Hepatocyte (in vitro differentiated cells): ENCODE results near the gene PER2. TPM values are rescaled to one million over a fixed set of nuclear protein-coding genes. Genes with fewer than 3 reads are reported as not detected.

Experiments used
- DNase-seq: peaks from one replicate; pipeline ENCODE4 v3.0.0-alpha.2; 2016; ENCODE audit warnings: low spot score
- H2AFZ ChIP-seq: fragments of 200-600 bp; sonication (generic); 2 replicates; pipeline ENCODE4 v1.6.0; 2016; ENCODE audit warnings: antibody characterized with exemption, mild to moderate bottlenecking
- H3K27ac ChIP-seq: fragments of 200-600 bp; sonication (generic); 2 replicates; pipeline ENCODE4 v1.5.1; 2016; ENCODE audit warnings: mild to moderate bottlenecking
- H3K27me3 ChIP-seq: fragments of 200-600 bp; sonication (generic); 2 replicates; pipeline ENCODE4 v1.6.1; 2016
- H3K36me3 ChIP-seq: fragments of 200-600 bp; sonication (generic); replicated peaks from 2 replicates; pipeline ENCODE4 v1.5.1; 2016; ENCODE audit warnings: low read depth; ENCODE audit not compliant: insufficient read depth
- H3K4me1 ChIP-seq: fragments of 200-600 bp; sonication (generic); 2 replicates; pipeline ENCODE4 v1.5.1; 2016; ENCODE audit warnings: mild to moderate bottlenecking, moderate library complexity; ENCODE audit not compliant: insufficient read depth
- H3K4me2 ChIP-seq: fragments of 200-600 bp; sonication (generic); 2 replicates; pipeline ENCODE4 v1.6.0; 2016
- H3K4me3 ChIP-seq: fragments of 200-600 bp; sonication (generic); 2 replicates; pipeline ENCODE4 v1.5.1; 2016; ENCODE audit warnings: mild to moderate bottlenecking
- H3K79me2 ChIP-seq: fragments of 200-600 bp; sonication (generic); 2 replicates; pipeline ENCODE4 v1.6.0; 2017; ENCODE audit warnings: mild to moderate bottlenecking
- H3K9me2 ChIP-seq: fragments of 200-600 bp; sonication (generic); replicated peaks from 2 replicates; pipeline ENCODE4 v1.6.0; 2017; ENCODE audit warnings: mild to moderate bottlenecking; ENCODE audit not compliant: insufficient read depth
- H3K9me3 ChIP-seq: fragments of 200-600 bp; sonication (generic); 2 replicates; pipeline ENCODE4 v1.5.1; 2016; ENCODE audit warnings: low read depth, mild to moderate bottlenecking
- H4K20me1 ChIP-seq: fragments of 200-600 bp; sonication (generic); 2 replicates; pipeline ENCODE4 v1.6.0; 2016; ENCODE audit warnings: mild to moderate bottlenecking; ENCODE audit not compliant: insufficient read depth, poor library complexity, severe bottlenecking
- EZH2 ChIP-seq: fragments of 200-600 bp; sonication (generic); IDR thresholded peaks from 2 replicates; pipeline ENCODE4 v1.6.1; 2016; ENCODE audit warnings: antibody characterized with exemption, mild to moderate bottlenecking, borderline replicate concordance
- EZH2phosphoT487 ChIP-seq: fragments of 200-600 bp; sonication (generic); IDR thresholded peaks from one replicate; pipeline ENCODE4 v1.6.1; 2018; ENCODE audit warnings: antibody characterized with exemption, mild to moderate bottlenecking, low read depth, moderate library complexity; ENCODE audit not compliant: unreplicated experiment, severe bottlenecking
- WGBS: methylation state at CpG from one replicate; pipeline ENCODE4 v1.1.6; 2016; ENCODE audit warnings: low lambda C conversion rate; ENCODE audit errors: missing lambda C conversion rate; 5-methylcytosine and 5-hydroxymethylcytosine counted together
- polyA plus RNA-seq: library from polyadenylated mRNA; unstranded; fragments of >200 nt; fragmentation: Nextera tagmentation; extraction: Ambion mirVana; gene quantifications from 2 replicates; pipeline ENCODE4 v1.2.1, GENCODE V29; 2016
- total RNA-seq: library from RNA; depleted of rRNA; stranded (reverse); fragments of >200 nt; gene quantifications from 2 replicates; pipeline ENCODE4 v1.2.3, GENCODE V29; 2014
- TF ChIP-seq, protein P1 (sequence below): fragments of 200-600 bp; sonication (generic); IDR thresholded peaks from 2 replicates; pipeline ENCODE4 v1.5.1; 2016; ENCODE audit warnings: antibody characterized with exemption, mild to moderate bottlenecking; ENCODE audit not compliant: poor library complexity

PER2 gene
- total and polyA plus RNA-seq, 2 experiments from 2014 or later, result 6.0 to 8.9 TPM

DNA sequence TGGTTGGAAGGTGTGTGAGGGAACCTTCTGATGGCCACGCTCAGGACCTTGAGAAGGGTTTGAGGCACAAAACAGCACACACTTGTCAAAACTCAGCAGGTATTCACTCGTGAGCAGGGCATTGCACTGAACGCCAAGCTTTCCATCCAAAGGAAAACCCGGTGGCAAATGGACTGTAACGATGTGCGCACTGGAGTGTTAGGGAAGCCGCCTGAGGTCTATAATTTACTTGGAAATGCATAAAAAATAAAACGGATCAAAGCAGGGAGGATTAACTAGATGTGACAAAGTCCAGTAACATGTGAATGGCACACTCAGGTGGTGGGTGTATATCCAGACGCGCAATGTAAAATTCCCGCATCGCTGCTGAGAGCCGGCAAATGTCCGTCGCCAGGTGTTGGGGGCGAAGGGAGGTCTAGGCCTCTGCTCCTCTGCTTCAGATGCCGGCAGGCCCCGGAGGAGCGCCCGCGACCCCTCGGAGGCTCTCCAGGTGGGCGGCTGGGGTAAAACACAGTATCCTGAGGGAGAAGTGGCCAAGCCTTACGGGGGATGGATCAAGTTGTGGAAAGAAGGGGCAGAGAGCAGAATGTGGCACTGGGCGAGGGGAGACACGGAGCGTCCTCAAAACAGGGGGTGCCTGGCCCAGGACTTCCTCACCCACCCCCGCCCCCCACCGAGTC lies 63.9 kb downstream of the PER2 start:
- TF ChIP-seq, protein P1, sequence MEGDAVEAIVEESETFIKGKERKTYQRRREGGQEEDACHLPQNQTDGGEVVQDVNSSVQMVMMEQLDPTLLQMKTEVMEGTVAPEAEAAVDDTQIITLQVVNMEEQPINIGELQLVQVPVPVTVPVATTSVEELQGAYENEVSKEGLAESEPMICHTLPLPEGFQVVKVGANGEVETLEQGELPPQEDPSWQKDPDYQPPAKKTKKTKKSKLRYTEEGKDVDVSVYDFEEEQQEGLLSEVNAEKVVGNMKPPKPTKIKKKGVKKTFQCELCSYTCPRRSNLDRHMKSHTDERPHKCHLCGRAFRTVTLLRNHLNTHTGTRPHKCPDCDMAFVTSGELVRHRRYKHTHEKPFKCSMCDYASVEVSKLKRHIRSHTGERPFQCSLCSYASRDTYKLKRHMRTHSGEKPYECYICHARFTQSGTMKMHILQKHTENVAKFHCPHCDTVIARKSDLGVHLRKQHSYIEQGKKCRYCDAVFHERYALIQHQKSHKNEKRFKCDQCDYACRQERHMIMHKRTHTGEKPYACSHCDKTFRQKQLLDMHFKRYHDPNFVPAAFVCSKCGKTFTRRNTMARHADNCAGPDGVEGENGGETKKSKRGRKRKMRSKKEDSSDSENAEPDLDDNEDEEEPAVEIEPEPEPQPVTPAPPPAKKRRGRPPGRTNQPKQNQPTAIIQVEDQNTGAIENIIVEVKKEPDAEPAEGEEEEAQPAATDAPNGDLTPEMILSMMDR, result no peak
- no peak for TF ChIP-seq EZH2
- no peak for TF ChIP-seq EZH2phosphoT487
- 96% methylated on average over 29 of the region's 29 CpGs for WGBS
- DNase-seq, result no peak
- no peaks in the 10 kb centered on the region for H3K9me2 ChIP-seq
- H3K4me1 ChIP-seq, result peaks cover 5% of the 10 kb centered on the region
- no peaks in the 10 kb centered on the region for H3K27me3 ChIP-seq
- no peaks in the 10 kb centered on the region for H4K20me1 ChIP-seq
- no peak overlapping the region for H3K27ac ChIP-seq
- no peak overlapping the region for H3K4me3 ChIP-seq
- no peaks in the 10 kb centered on the region for H3K79me2 ChIP-seq
- no peak overlapping the region for H3K4me2 ChIP-seq
- H2AFZ ChIP-seq, result no peak overlapping the region
- no peaks in the 10 kb centered on the region for H3K36me3 ChIP-seq
- no peaks in the 10 kb centered on the region for H3K9me3 ChIP-seq

DNA sequence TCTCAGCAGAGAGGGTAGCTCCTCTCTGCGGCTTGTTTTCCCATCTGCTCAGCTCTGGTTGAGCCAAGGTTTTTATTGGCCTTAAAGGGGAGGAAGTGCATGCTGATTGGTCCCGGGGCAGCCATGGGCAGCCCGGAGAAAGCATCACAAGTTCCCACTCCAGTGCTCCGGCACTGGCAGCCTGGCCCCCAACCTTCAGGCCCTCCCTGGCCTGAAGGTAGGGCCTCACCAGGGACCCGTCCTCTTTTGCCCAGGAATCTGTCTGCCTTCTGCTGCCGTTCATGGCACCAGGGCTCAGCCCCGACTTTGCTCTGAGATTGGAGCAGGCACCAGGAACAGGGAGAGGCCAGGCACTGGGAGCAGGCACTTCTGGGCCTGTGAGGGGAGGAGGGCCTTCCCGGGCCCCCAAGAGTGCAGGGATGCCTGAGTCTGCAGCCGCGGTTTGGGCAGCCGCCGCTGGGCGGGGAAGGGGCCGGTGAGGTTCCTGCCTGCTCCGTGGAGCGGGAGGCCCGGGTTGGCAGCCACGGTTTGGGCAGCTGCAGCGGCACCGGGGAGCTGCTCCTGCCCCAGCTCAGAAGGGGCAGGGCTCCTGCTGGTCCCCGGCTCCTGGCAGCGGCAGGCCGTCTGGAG lies 67.4 kb downstream of the PER2 start:
- H3K4me1 ChIP-seq, result no peaks in the 10 kb centered on the region
- H3K36me3 ChIP-seq, result no peaks in the 10 kb centered on the region
- H3K9me3 ChIP-seq, result no peaks in the 10 kb centered on the region
- H4K20me1 ChIP-seq, result no peaks in the 10 kb centered on the region
- no peak overlapping the region for H3K4me3 ChIP-seq
- H2AFZ ChIP-seq, result no peak overlapping the region
- WGBS, result 91% methylated on average over 23 of the region's 23 CpGs
- no peaks in the 10 kb centered on the region for H3K27me3 ChIP-seq
- no peak for DNase-seq
- no peaks in the 10 kb centered on the region for H3K9me2 ChIP-seq
- no peaks in the 10 kb centered on the region for H3K79me2 ChIP-seq
- H3K27ac ChIP-seq, result no peak overlapping the region
- no peak overlapping the region for H3K4me2 ChIP-seq
- TF ChIP-seq EZH2 (no peak), EZH2phosphoT487 (no peak)
- TF ChIP-seq, protein P1, result no peak

DNA sequence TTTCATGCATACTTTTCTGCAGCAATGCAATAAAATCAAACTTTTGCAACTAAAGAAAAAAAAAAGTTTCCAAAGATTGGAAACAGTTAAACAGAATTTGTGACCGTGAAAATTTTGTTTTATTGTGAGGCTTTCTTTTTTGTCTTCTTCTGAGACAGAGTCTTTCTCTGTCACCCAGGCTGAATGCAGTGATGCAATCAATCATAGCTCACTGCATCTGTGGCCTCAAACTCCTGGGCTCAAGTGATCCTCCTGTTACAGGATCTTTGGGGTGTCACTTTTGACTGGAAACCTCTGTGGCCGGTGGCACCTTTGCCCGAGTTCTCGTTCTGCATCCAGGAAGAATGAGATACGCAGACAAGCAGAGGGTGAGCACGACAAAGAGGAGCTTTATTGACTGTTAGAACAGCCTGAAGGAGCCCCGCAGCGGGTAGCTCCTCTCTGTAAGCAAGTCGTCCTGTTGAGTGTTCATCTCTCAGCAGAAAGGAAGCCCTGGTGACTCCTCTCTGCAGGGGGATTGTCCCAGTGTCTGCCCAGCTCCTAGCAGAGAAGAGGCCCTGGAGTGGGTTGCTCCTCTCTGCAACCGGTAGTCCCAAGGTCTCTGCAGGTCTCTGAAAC lies 68.0 kb downstream of the PER2 start:
- no peaks in the 10 kb centered on the region for H3K27me3 ChIP-seq
- H3K36me3 ChIP-seq, result no peaks in the 10 kb centered on the region
- TF ChIP-seq EZH2phosphoT487 (no peak), EZH2 (no peak)
- TF ChIP-seq, protein P1, result no peak
- H3K4me2 ChIP-seq, result no peak overlapping the region
- no peak overlapping the region for H2AFZ ChIP-seq
- no peak overlapping the region for H3K4me3 ChIP-seq
- H3K4me1 ChIP-seq, result no peaks in the 10 kb centered on the region
- no peak overlapping the region for H3K27ac ChIP-seq
- H3K9me2 ChIP-seq, result no peaks in the 10 kb centered on the region
- H3K79me2 ChIP-seq, result no peaks in the 10 kb centered on the region
- DNase-seq, result no peak
- H3K9me3 ChIP-seq, result no peaks in the 10 kb centered on the region
- WGBS, result 81% methylated on average over 10 of the region's 10 CpGs
- H4K20me1 ChIP-seq, result no peaks in the 10 kb centered on the region
